ENCODE data around the gene LGR4. TPM values are rescaled to one million over a fixed set of nuclear protein-coding genes. Genes with fewer than 3 reads are reported as not detected.

Gene LGR4
- total RNA-seq, 1 experiment from 2014 or later: 99.2 TPM

DNA sequence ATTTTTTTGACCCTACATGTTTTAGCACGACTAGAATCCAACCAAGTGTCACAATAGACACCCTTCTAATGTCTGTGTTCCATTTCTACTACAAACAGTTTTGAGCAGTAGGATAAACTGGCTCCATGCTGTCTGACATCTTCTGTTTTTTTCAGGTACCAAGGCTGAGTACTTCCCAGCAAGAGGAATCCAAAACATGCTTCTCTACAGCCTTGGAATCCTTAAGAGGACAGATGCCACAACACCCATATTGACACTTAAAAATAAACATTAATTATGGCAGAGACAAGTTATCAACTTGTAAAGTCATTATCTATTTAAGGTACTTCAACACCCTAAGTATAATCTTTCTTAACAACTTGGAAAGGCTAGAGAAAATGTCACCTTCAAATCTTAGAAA is 54.2 kb downstream of the LGR4 start:
- Mint-ChIP-seq H3K9me3 (no peaks in the 10 kb centered on the region), H3K27me3 (ENCODE audit: low read depth) (no peaks in the 10 kb centered on the region), H3K4me3 (no peak overlapping the region), H3K27ac (no peak overlapping the region; a peak in 1 of 7 replicates), H3K4me1 (peaks cover 81 to 91% of the 10 kb centered on the region in 2 experiments), H3K36me3 (ENCODE audit: insufficient read depth in 1 of 3, low read depth in 3 of 3) (peaks cover 0 to 2% (median 0%) of the 10 kb centered on the region in 3 experiments; a peak in 1 of 7 replicates)
- Histone ChIP-seq H2BK15ac (ENCODE audit: low read depth, low read length) (no peak overlapping the region), H4K8ac (replicated peaks; ENCODE audit: insufficient read length, low read depth, low read length) (no peak overlapping the region), H2BK20ac (ENCODE audit: low read depth, low read length, poor library complexity, severe bottlenecking) (no peak overlapping the region), H3K14ac (ENCODE audit: insufficient read depth, low read length) (no peak overlapping the region), H3K23ac (ENCODE audit: insufficient read length, low read depth, low read length) (no peak overlapping the region), H3K9me3 (ENCODE audit: control insufficient read depth, low read depth, low read length) (no peaks in the 10 kb centered on the region), H2BK12ac (ENCODE audit: insufficient read length, low read depth, low read length) (no peak overlapping the region), H2AK5ac (ENCODE audit: insufficient read length, low read length) (no peak overlapping the region), H4K91ac (ENCODE audit: insufficient read length, low read depth, low read length) (no peak overlapping the region), H3K23me2 (ENCODE audit: insufficient read length, low read depth, low read length, poor library complexity, severe bottlenecking) (no peaks in the 10 kb centered on the region), H4K5ac (ENCODE audit: insufficient read length, low read depth, low read length) (no peak overlapping the region), H3K18ac (ENCODE audit: insufficient read length, low read depth, low read length) (no peak overlapping the region), H2BK5ac (ENCODE audit: insufficient read length, low read length) (no peak overlapping the region), H3K4me2 (ENCODE audit: insufficient read depth, insufficient read length, low read length) (no peak overlapping the region), H3K4ac (ENCODE audit: low read depth, low read length) (no peak overlapping the region), H3K27me3 (ENCODE audit: insufficient read depth, low read length) (no peaks in the 10 kb centered on the region), H3K9ac (ENCODE audit: extremely low read depth, insufficient read length, low read length) (no peak overlapping the region), H3K79me1 (ENCODE audit: insufficient read depth, low read depth, low read length, poor library complexity, severe bottlenecking) (no peaks in the 10 kb centered on the region), H2AFZ (ENCODE audit: low read length) (no peak overlapping the region), H2BK120ac (ENCODE audit: low read depth, low read length, poor library complexity, severe bottlenecking) (no peak overlapping the region), H3K27ac (ENCODE audit: insufficient read length, low read depth, low read length) (no peak overlapping the region), H3K56ac (ENCODE audit: insufficient read length, low read depth, low read length) (no peak overlapping the region), H3K4me1 (ENCODE audit: insufficient read depth, low read length) (peaks cover 5% of the 10 kb centered on the region; the same call in 1 of the 2 replicates), H4K20me1 (ENCODE audit: control insufficient read depth, insufficient read depth, insufficient read length) (no peaks in the 10 kb centered on the region), H3K79me2 (ENCODE audit: insufficient read depth, low read length) (peaks cover 11% of the 10 kb centered on the region; the same call in 1 of the 2 replicates), H3T11ph (ENCODE audit: low read length) (no peak overlapping the region)
- TF ChIP-seq CTCF (conservative IDR thresholded peaks at IDR 0.05): no peak
- DNase-seq: no peak
- no CpG with 5 or more reads among the region's 1 CpG for whole genome bisulfite sequencing (ENCODE audit: extremely low coverage, insufficient read length, low lambda C conversion rate)

Measured in H9 (cell line).